ENCODE data around the gene SCOC. TPM values are rescaled to one million over a fixed set of nuclear protein-coding genes. Genes with fewer than 3 reads are reported as not detected.

Gene SCOC
- polyA plus RNA-seq, 3 donors = 141 to 161 (median 160) TPM

Other genes starting within 250 kb of the SCOC start
- 10 to 100 TPM; 16.4 to 16.8 (median 16.8) TPM for gene MAML3, start 219.5 kb upstream of the SCOC start, polyA plus RNA-seq (ENCODE audit: insufficient read length in 3 of 3)
- 1 to 10 TPM; 3.8 to 6.1 (median 4.1) TPM for gene CLGN, start 54.0 kb downstream of the SCOC start, polyA plus RNA-seq (ENCODE audit: insufficient read length in 3 of 3)
- not detected for gene MGAT4D, start 124.6 kb downstream of the SCOC start, polyA plus RNA-seq (ENCODE audit: insufficient read length in 3 of 3)
- gene ELMOD2, start 150.5 kb downstream of the SCOC start, polyA plus RNA-seq (ENCODE audit: insufficient read length in 3 of 3) = 10 to 100 TPM; 41.5 to 52.2 (median 47.7) TPM
- gene UCP1, start 195.3 kb downstream of the SCOC start, polyA plus RNA-seq (ENCODE audit: insufficient read length in 3 of 3) = under 1 TPM; 0.11 to 0.18 (median 0.17) TPM